B cell (primary cell): ENCODE measurements around the gene C9orf152. TPM values are rescaled to one million over a fixed set of nuclear protein-coding genes. Genes with fewer than 3 reads are reported as not detected.
A peak's percentile ranks its signal among the peaks of the same experiment; 100 is the strongest.

ENCODE experiments used
- ATAC-seq: fragments of 200-7000 bp; cut with Tn5 transposase; one replicate; pipeline ENCODE4 v1.10.0; 2021; ENCODE audit warnings: low read depth, mild to moderate bottlenecking, moderate number of reproducible peaks, moderate library complexity
- CTCF ChIA-PET: fragments of 350-600 bp; sonication (Branson Sonifier 250); formaldehyde crosslinking; loops from one replicate; lab custom pipeline; 2021; ENCODE audit warnings: antibody characterized with exemption, inconsistent platforms; lab: Charles Lee
- POLR2A ChIA-PET: fragments of 350-600 bp; sonication (Branson Sonifier 250); formaldehyde crosslinking; loops from one replicate; lab custom pipeline; 2021; ENCODE audit warnings: antibody characterized with exemption; lab: Charles Lee
- DNase-seq: peaks from one replicate; pipeline ENCODE4 v3.0.0; 2013
- H2AFZ ChIP-seq: 2 replicates; pipeline ENCODE4 v1.6.1; 2012; ENCODE audit warnings: mild to moderate bottlenecking, low read depth, low read length; ENCODE audit not compliant: insufficient read depth, poor library complexity, severe bottlenecking
- H3K27ac ChIP-seq, 2 donors: 1 replicate in 1 of 2; 2 replicates in 1 of 2; pipeline ENCODE4 v1.5.1; 2012 to 2013; ENCODE audit warnings: low read length in 2 of 2, mild to moderate bottlenecking in 2 of 2, moderate library complexity in 1 of 2
- H3K27me3 ChIP-seq, 4 experiments: fragments of 200-600 bp in 1 of 4; sonication (generic) in 1 of 4; replicated peaks in 1 of 4; 1 replicate in 2 of 4; 2 replicates in 2 of 4; pipeline versions ENCODE4 v1.6.1 to v1.7.0; 2013 to 2016; ENCODE audit warnings: low read length in 3 of 4, mild to moderate bottlenecking in 2 of 4, mixed read lengths in 1 of 4, moderate library complexity in 1 of 4; ENCODE audit not compliant: insufficient read depth in 4 of 4, control insufficient read depth in 3 of 4; ENCODE audit errors: control extremely low read depth in 1 of 4
- H3K36me3 ChIP-seq, 2 experiments: replicated peaks in 1 of 2; 1 replicate in 1 of 2; 2 replicates in 1 of 2; pipeline versions ENCODE4 v1.6.1 to v1.7.1; 2013; ENCODE audit warnings: low read length in 1 of 2; ENCODE audit not compliant: insufficient read depth in 2 of 2, control insufficient read depth in 1 of 2; ENCODE audit errors: control extremely low read depth in 1 of 2, extremely low read depth in 1 of 2
- H3K4me1 ChIP-seq, 2 donors: fragments of 200-600 bp in 1 of 2; sonication (generic) in 1 of 2; 1 replicate in 1 of 2; 2 replicates in 1 of 2; pipeline versions ENCODE4 v1.5.1 to v1.6.1; 2013 to 2017; ENCODE audit warnings: low read length in 2 of 2; ENCODE audit not compliant: control insufficient read depth in 2 of 2, insufficient read depth in 2 of 2
- H3K4me2 ChIP-seq: replicated peaks from 2 replicates; pipeline ENCODE3; 2012; ENCODE audit warnings: mild to moderate bottlenecking, low read depth, low read length; ENCODE audit not compliant: poor library complexity, severe bottlenecking
- H3K4me3 ChIP-seq, 5 experiments: fragments of 200-600 bp in 1 of 5; sonication (generic) in 1 of 5; 1 replicate in 3 of 5; 2 replicates in 2 of 5; pipeline versions ENCODE4 v1.5.1 to v1.7.0; 2011 to 2016; ENCODE audit warnings: low read length in 4 of 5, mild to moderate bottlenecking in 4 of 5, low read depth in 2 of 5, control low read depth in 1 of 5, moderate library complexity in 1 of 5; ENCODE audit not compliant: insufficient read depth in 1 of 5; ENCODE audit errors: control extremely low read depth in 1 of 5, extremely low read depth in 1 of 5
- H3K79me2 ChIP-seq: fragments of 200-600 bp; sonication (generic); one replicate; pipeline ENCODE4 v1.6.0; 2016; ENCODE audit warnings: low read length; ENCODE audit not compliant: control insufficient read depth, insufficient read depth
- H3K9ac ChIP-seq: fragments of 200-600 bp; sonication (generic); 2 replicates; pipeline ENCODE4 v1.6.1; 2017; ENCODE audit warnings: mild to moderate bottlenecking, low read length, moderate library complexity
- H3K9me3 ChIP-seq, 3 donors: one replicate each; pipeline versions ENCODE4 v1.6.1 to v1.7.1; 2013; ENCODE audit warnings: low read length in 2 of 3; ENCODE audit not compliant: control insufficient read depth in 2 of 3, insufficient read depth in 1 of 3; ENCODE audit errors: control extremely low read depth in 1 of 3
- H4K20me1 ChIP-seq: 2 replicates; pipeline ENCODE4 v1.6.0; 2012; ENCODE audit warnings: mild to moderate bottlenecking, low read length; ENCODE audit not compliant: insufficient read depth, control insufficient read depth, poor library complexity, severe bottlenecking
- H3K27ac Mint-ChIP-seq: one replicate; pipeline ENCODE4 v1.8.0; 2021; ENCODE audit warnings: mixed read lengths
- H3K27me3 Mint-ChIP-seq: one replicate; pipeline ENCODE4 v1.8.0; 2021; ENCODE audit warnings: mixed read lengths
- H3K4me1 Mint-ChIP-seq: one replicate; pipeline ENCODE4 v1.8.0; 2021; ENCODE audit warnings: mixed read lengths
- H3K4me3 Mint-ChIP-seq: one replicate; pipeline ENCODE4 v1.8.0; 2021; ENCODE audit warnings: mixed read lengths
- H3K9me3 Mint-ChIP-seq: one replicate; pipeline ENCODE4 v1.8.0; 2022; ENCODE audit warnings: mixed read lengths; ENCODE audit not compliant: insufficient read depth
- CTCF ChIP-seq: fragments of 200-600 bp; IDR thresholded peaks from one replicate; pipeline ENCODE4 v1.8.0; 2022; ENCODE audit warnings: antibody characterized with exemption, mild to moderate bottlenecking
- EZH2 ChIP-seq: IDR thresholded peaks from 2 replicates; pipeline ENCODE4 v1.6.1; 2012; ENCODE audit warnings: borderline replicate concordance, low read depth, mild to moderate bottlenecking, moderate library complexity, low read length; ENCODE audit not compliant: insufficient read depth, poor library complexity, severe bottlenecking
- WGBS: methylation state at CpG from one replicate; pipeline ENCODE4 v1.1.5; 2013; ENCODE audit warnings: missing lambda C conversion rate; ENCODE audit not compliant: insufficient coverage; 5-methylcytosine and 5-hydroxymethylcytosine counted together
- intact Hi-C: fragments of 100-400 bp; cut with micrococcal nuclease; formaldehyde crosslinking; loops from one replicate; pipeline ENCODE4 v1.10.0; 2022
- polyA plus RNA-seq: library from polyadenylated mRNA; depleted of rRNA; stranded (reverse); fragments of >200 nt; gene quantifications from 2 replicates; pipeline ENCODE4 v1.2.3, GENCODE V29; 2012
- total RNA-seq, 2 donors: library from RNA; stranded (reverse); fragments of 120-200 nt in 1 of 2; gene quantifications; 1 replicate in 1 of 2; 2 replicates in 1 of 2; pipeline versions ENCODE4 v1.2.3 to v1.2.4, GENCODE V29; 2013 to 2022

The C9orf152 gene
- total and polyA plus RNA-seq, 2 donors (not counting 1 experiment from before 2014, with no cell fraction given) = not detected

- Histone ChIP-seq H3K9ac (peak overlapping the region; percentile 2), H3K4me1 (peaks cover 88 to 92% of the 10 kb centered on the region in 2 donors), H3K9me3 (peaks cover 0 to 5% (median 0%) of the 10 kb centered on the region in 3 donors), H4K20me1 (peaks cover 72% of the 10 kb centered on the region), H2AFZ (no peak overlapping the region), H3K4me3 (no peak overlapping the region), H3K4me2 (peak overlapping the region; percentile 74), H3K27me3 (no peaks in the 10 kb centered on the region), H3K36me3 (peaks cover 0 to 62% of the 10 kb centered on the region in 2 experiments), H3K27ac (peak overlapping the region in 1 of 2 donors; percentile 90), H3K79me2 (peaks cover 100% of the 10 kb centered on the region)
- H3K9me3 Mint-ChIP-seq = peaks cover 3% of the 10 kb centered on the region
- no peak overlapping the region for H3K4me3 Mint-ChIP-seq
- no peak for ATAC-seq
- no peak for TF ChIP-seq EZH2
- no peak for TF ChIP-seq CTCF
- intact Hi-C loops = loop anchor here (1.0 to 5.0 kb wide), 4 partner anchors 41 to 250 kb away; no protein-coding TSS in a partner anchor
- H3K27me3 Mint-ChIP-seq = no peaks in the 10 kb centered on the region
- ChIA-PET CTCF (interaction anchor here (0.7 to 12.2 kb wide), 11 partner anchors 10 to 580 kb away, joined by 3 to 250 read pairs (median 4); no protein-coding TSS in a partner anchor), POLR2A (no interaction called here)
- no CpG with 5 or more reads among the region's 2 CpGs for WGBS
- no peak overlapping the region for H3K27ac Mint-ChIP-seq
- no peak for DNase-seq
- peaks cover 95% of the 10 kb centered on the region for H3K4me1 Mint-ChIP-seq
Measured at GRCh38 chr9:110153431-110153830, 54.5 kb downstream of the C9orf152 start.

GRCh38 chr9:110152704-110153374, 55.1 kb downstream of the C9orf152 start:
- H3K27ac Mint-ChIP-seq = peak overlapping the region; percentile 84
- Histone ChIP-seq H3K4me3 (peak overlapping the region in 1 of 5 experiments; percentile 2), H3K79me2 (peaks cover 100% of the 10 kb centered on the region), H3K4me2 (peak overlapping the region; percentile 74), H3K36me3 (peaks cover 0 to 56% of the 10 kb centered on the region in 2 experiments), H4K20me1 (peaks cover 66% of the 10 kb centered on the region), H3K27ac (peak overlapping the region; percentile 54 to 90), H2AFZ (no peak overlapping the region), H3K9me3 (peaks cover 0 to 5% (median 0%) of the 10 kb centered on the region in 3 donors), H3K27me3 (no peaks in the 10 kb centered on the region), H3K4me1 (peaks cover 92% of the 10 kb centered on the region in 2 donors), H3K9ac (no peak overlapping the region)
- peaks cover 97% of the 10 kb centered on the region for H3K4me1 Mint-ChIP-seq
- peaks cover 3% of the 10 kb centered on the region for H3K9me3 Mint-ChIP-seq
- ChIA-PET CTCF (interaction anchor here (0.6 to 12.2 kb wide), 22 partner anchors 9 to 249 kb away, joined by 3 to 250 read pairs (median 4); no protein-coding TSS in a partner anchor), POLR2A (interaction anchor here (0.6 kb wide), 1 partner anchor 250 kb away, joined by 6 read pairs; no protein-coding TSS in a partner anchor)
- ATAC-seq (peak; percentile 32), DNase-seq (peak; percentile 76)
- intact Hi-C loops = loop anchor here (1.0 to 5.0 kb wide), 5 partner anchors 41 to 273 kb away; no protein-coding TSS in a partner anchor
- H3K4me3 Mint-ChIP-seq = peak overlapping the region; percentile 51
- 100% methylated on average over 1 of the region's 3 CpGs for WGBS
- no peaks in the 10 kb centered on the region for H3K27me3 Mint-ChIP-seq
- TF ChIP-seq CTCF = peak; percentile 80
- no peak for TF ChIP-seq EZH2
